Keratinocyte (primary cell): ENCODE results near the gene FAM117A.

ENCODE experiments used
- EZH2 ChIP-seq: IDR thresholded peaks from one replicate; pipeline ENCODE4 v1.6.1; 2012; ENCODE audit warnings: inconsistent platforms, mild to moderate bottlenecking, low read length, moderate library complexity
- TF ChIP-seq, protein P1 (sequence below), 3 experiments: IDR thresholded peaks in 1 of 3; conservative IDR thresholded peaks in 1 of 3; optimal IDR thresholded peaks in 1 of 3; 2 replicates in 2 of 3; 3 replicates in 1 of 3; pipeline versions ENCODE3 to v1.5.1; 2011; ENCODE audit warnings: low read length in 3 of 3, mild to moderate bottlenecking in 3 of 3, moderate library complexity in 2 of 3, control low read depth in 1 of 3, inconsistent platforms in 1 of 3; ENCODE audit not compliant: insufficient read depth in 2 of 3; ENCODE audit errors: extremely low read depth in 1 of 3

GRCh38 chr17:49716668-49717364, 47.1 kb downstream of the FAM117A start:
- TF ChIP-seq, protein P1, sequence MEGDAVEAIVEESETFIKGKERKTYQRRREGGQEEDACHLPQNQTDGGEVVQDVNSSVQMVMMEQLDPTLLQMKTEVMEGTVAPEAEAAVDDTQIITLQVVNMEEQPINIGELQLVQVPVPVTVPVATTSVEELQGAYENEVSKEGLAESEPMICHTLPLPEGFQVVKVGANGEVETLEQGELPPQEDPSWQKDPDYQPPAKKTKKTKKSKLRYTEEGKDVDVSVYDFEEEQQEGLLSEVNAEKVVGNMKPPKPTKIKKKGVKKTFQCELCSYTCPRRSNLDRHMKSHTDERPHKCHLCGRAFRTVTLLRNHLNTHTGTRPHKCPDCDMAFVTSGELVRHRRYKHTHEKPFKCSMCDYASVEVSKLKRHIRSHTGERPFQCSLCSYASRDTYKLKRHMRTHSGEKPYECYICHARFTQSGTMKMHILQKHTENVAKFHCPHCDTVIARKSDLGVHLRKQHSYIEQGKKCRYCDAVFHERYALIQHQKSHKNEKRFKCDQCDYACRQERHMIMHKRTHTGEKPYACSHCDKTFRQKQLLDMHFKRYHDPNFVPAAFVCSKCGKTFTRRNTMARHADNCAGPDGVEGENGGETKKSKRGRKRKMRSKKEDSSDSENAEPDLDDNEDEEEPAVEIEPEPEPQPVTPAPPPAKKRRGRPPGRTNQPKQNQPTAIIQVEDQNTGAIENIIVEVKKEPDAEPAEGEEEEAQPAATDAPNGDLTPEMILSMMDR (optimal IDR thresholded peaks at IDR 0.05 in 1 of 3, IDR thresholded peaks at IDR 0.05 in 1 of 3, conservative IDR thresholded peaks at IDR 0.05 in 1 of 3; ENCODE audit: extremely low read depth in 1 of 3, insufficient read depth in 2 of 3, low read length in 3 of 3) = no peak
- TF ChIP-seq EZH2 = no peak
